ENCODE measurements around the gene MAP2K6.

GRCh38 chr17:69557339-69557738 is 142.8 kb downstream of the MAP2K6 start:
- TF ChIP-seq POLR2A (IDR thresholded peaks at IDR 0.05) (no peak), CTCF (IDR thresholded peaks at IDR 0.05) (no peak)
